ENCODE data around the gene MYOF.
"Not testable (repeated sequence)": the region's sequence is repeated elsewhere in the genome, so short reads cannot be mapped to it uniquely, and the experiment has no call there.

MYOF gene

DNA sequence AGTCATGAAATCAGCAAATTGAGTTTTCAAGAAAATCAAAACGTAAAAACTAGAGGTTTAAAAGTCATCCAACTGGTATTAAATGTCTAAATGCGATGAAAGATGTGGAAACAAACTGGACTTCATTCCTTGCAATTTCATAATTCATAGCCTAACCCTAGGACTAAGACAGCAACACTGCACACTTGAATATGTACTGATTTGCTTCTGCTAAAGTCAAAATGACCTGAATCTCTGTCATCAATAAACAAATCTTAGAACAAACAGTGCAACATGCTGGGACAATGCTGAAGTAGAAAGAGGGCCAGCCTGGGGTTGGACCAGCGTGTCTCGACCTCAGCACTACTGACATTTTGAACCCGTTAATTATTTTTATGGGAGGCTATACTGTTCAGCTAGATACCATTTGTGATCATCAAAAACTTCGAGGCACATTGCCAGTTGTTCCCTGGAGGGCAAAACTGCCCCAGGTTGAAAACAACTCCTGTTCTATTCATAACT is 47.1 kb downstream of the MYOF start:
- DNase-seq (ENCODE audit: low read depth in 2 of 2, low spot score in 1 of 2), result no peak

DNA sequence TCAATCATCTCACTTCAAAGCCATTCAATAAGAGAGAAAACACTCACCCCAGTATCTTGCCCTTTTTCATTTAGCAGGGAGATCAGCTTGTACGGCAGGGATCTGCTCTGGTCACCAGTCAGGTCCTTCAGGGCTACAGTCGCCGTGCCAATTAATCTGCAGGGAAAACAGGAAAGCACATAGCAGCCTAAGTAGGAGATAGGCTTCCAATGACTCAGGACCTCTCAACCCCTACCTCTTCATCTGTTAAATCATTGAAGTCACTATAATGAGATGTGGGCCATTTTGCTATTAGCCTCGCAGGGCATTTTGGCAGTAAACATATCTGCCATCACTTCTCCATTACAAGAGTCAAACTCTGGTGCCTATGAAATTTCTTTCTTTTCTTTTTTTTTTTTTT is 50.8 kb downstream of the MYOF start:
- DNase-seq (ENCODE audit: low read depth in 2 of 2, low spot score in 1 of 2), result no peak

DNA sequence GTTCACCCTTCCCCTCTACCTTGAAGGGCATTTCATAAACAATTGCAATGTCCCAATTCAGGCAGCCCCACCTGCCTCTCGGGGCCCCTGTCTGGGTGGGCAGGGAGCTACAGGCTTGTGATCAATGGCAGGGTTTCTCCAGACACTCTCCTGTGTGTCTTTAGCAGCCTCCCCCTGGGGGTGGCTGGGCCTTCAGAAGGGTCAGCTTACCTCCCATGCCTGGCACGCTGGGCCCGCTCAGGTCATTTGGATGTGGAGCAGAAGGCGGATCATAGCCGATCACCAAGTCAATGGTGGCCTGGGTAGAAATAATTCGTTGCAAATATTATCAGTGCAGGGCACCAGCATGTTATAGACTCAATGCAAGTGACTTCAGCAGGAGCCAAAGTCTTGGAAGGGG is 56.3 kb downstream of the MYOF start:
- no peak for DNase-seq (ENCODE audit: low read depth in 2 of 2, low spot score in 1 of 2)

DNA sequence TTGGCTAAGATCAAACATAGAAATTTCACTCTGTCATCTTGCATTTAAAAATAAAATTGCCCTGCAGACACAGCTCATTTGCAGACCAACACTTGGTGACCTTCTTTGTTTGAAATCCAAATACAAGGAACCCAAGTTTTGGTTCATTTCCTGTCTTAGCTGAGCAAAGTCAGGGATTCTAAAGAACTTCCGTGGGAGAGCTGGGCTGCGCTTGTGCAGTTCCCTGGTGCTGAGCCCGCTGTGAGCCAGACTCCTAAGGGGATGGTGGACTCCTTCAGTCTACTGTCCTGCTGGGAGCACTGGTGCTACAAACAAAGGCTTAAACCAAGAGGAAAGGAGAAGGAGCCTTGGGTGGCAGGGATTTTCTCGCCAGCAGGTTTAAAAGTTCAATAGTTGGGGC is 60.0 kb downstream of the MYOF start:
- no peak for DNase-seq (ENCODE audit: low read depth in 2 of 2, low spot score in 1 of 2)

DNA sequence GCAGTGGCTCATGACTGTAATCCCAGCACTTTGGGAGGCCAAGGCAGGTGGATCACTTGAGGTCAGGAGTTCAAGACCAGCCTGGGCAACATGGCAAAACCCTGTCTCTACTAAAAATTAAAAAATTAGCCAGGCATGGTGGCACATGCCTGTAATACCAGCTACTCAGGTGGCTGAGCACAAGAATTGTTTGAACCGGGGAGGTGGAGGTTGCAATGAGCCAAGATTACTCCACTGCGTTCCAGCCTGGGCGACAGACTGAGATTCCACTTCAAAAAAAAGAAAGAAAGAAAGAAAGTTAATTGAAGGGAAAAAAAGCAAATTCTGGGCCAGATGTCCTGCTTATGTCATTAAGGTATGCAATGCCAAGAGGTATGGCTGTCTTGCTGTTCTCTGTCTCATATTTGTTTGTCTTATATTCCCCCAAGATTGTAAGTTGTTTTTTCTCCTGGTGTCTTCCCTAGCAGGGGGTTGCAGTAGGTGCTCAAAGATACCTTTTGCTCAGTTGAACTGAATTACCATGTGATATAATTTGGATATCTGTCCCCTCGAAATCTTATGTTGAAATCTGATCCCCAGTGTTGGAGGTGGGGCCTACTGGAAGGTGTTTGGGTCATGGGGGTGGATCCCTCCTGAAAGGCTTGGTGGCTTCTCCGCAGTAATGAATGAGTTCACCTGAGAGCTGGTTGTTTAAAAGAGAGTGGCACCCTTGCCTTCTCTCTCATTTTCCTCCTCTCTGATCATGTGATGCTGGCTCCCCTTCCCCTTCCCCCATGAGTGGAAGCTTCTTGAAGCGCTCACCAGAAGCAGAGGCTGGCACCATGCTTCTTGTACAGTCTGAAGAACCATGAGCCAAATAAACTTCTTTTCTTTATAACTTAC is 60.9 kb downstream of the MYOF start:
- DNase-seq (ENCODE audit: low read depth in 2 of 2, low spot score in 1 of 2), result no peak

DNA sequence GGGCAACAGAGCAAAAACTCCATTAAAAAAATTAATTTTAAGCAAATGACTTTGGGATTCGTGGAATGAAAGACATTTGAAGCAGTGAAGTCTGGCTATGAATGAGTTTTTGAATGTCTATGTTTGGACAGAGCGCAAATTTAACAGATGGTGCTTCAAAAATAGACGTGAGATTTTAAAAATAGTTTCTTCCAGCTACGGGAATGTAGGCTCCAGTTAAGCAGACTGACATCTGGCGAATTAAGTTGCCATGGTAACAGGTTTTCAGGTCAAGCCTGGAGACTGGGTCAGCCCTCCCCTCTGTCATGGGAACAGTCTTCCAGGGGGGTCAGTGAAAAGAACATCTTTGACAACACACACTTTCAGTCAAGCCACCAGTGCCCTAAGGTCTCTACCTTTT is 62.0 kb downstream of the MYOF start:
- no peak for DNase-seq (ENCODE audit: low read depth in 2 of 2, low spot score in 1 of 2)

DNA sequence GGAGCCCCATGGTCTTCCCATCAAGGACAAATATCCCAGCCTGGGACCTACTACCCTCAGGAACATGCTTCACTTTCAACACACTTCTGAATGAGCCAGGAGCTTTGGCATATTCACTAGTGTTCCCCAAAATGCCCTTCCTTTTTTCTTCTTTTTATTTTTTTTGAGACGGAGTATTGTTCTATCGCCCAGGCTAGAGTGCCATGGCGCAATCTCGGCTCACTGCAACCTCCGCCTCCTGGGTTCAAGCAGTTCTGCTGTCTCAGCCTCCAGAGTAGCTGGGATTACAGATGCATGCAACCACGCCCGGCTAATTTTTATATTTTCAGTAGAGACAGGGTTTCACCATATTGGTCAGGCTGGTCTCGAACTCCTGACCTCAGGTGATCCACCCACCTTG is 63.1 kb downstream of the MYOF start:
- not testable (repeated sequence) for DNase-seq (ENCODE audit: low read depth in 2 of 2, low spot score in 1 of 2)

DNA sequence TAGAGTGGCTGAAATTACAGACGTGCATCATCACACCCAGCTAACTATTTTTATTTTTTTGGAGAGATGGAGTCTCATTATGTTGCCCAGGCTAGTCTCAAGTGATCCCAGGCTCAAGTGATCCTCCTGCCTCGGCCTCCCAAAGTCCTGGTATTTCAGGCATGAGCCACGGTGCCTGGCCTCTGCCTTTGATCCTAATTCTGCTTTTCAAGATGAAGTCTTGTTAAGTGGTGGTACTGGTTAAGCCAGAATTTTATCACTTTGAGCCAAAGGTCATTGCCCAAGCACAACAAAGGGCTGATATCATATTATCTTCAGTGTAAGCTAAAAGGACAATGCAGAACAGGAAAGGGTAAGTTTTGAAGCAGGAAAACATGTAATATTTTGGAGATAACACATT is 64.2 kb downstream of the MYOF start:
- DNase-seq (ENCODE audit: low read depth in 2 of 2, low spot score in 1 of 2), result no peak

DNA sequence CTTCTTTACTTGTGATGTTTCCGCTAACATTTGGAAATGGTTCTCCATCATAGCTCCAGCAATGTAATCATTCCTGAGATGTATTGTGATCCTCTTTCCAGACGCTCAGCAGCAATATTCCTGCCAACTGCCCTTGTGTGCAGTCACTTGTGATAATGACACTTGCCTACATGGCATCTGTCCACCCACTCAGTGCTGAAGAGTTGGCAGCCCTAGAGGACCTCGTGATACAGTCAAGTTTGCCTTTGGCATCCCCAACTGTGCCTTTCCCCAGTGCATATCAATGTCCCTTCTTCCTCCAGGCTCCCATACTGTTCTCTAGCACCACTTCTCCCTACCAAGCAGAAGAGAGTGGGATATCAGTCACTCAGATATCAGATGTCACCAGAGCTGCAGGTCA is 64.9 kb downstream of the MYOF start:
- no peak for DNase-seq (ENCODE audit: low read depth in 2 of 2, low spot score in 1 of 2)

DNA sequence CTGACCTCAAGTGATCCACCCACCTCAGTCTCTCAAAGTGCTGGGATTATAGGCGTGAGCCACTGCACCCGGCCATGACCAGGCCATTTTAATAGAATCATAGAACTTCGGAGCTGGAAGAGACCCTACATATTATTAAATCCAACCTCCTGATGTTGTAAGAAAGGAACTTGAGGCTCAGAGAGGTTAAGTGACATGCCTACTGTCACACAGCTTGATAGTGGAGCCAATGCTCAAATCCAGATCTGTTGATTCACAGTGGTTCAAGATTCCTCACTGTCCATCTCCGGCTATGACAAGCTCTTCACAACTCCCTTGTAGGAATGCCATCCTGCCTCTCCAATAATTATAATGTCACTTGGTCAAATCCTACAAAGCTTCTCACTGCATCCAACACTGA is 65.3 kb downstream of the MYOF start:
- no peak for DNase-seq (ENCODE audit: low read depth in 2 of 2, low spot score in 1 of 2)

DNA sequence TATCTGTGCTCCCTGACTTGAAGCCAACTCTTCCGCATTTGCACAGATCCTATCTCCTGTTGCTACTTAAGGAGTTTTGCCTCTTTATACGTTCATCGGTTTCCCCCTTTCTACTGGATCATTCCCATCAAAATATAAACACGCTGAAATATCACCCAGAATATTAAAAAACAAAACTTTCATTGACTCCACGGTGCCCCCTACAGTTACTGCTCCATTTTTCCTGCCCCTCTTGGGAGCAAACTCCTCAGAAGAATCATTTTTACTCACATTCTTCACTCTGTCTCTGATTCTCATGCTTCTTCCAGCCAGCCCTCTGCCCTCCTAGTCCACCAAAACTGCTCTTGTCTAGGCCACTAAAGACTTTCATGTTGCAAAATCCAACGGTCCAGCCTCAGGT is 66.4 kb downstream of the MYOF start:
- no peak for DNase-seq (ENCODE audit: low read depth in 2 of 2, low spot score in 1 of 2)

DNA sequence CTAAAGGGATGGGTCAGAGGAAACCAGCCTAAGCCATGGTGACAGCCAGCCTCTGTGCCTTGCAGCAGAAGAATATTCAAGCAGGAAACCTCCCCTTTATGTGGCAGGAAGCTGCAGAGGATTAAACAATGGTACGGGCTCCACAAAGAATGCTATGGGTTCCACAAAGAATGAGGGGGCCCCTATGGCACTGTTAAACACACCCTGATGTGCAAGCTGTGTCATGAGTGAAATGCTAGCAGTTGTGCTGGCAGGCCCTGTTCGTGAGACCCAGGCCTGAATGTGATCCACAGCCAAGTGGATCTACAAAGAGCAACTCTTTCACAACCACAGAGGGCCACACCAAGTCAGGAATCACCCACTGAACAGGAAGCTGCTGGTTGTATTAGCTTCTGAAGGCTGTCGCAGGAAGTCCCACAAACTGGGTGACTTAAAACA is 68.9 kb downstream of the MYOF start:
- peak in 1 of 2 donors; percentile 1 for DNase-seq (ENCODE audit: low read depth in 2 of 2, low spot score in 1 of 2)

DNA sequence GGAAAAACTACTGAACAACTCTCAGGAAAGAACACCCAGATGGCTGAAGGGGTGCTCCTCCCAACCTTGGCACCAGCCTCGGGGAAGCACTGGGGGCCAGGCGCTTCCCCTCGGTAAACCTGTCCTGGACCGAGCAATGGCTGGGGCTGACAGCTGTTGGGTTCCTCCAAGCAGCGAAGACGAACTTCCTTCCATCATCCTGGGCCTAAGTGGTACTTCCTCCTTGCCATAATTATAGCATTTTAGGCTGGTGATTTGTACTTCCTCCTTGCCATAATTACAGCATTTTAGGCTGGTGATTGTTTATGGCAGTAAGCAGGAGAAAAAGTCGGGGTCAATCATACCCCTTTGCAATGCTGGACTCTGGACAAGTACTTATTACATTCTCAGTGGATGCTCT is 69.3 kb downstream of the MYOF start:
- no peak for DNase-seq (ENCODE audit: low read depth in 2 of 2, low spot score in 1 of 2)

DNA sequence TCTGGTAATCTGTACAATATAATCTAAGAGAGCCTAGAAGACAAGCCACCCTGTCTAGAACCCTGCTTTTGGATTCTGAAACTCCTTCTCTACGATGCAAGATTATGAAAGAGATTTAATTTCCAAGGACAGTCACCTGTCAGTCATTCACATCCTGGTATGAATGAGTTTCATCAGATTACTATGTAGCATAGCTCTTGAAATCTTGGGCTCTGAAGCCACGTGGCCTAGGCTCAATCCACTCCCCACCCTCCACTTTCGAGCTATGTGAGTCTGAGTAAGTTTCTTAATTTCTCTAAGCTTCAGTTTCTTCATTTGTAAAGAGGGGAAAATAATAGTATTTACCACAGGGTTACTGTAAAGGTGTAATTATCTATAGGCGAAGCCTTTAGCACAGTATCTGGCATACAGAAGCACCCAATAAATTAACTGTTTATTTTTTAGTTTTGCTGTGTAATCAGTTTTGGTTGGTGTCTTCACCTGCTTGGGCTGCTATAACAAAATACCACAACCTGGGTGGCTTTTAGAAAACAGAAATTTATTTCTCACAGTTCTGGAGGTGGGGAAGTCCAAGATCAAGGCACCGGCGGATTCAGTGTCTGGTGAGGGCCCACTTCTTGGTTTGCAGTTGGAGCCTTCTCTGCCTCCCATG is 71.3 kb downstream of the MYOF start:
- no peak for DNase-seq (ENCODE audit: low read depth in 2 of 2, low spot score in 1 of 2)

DNA sequence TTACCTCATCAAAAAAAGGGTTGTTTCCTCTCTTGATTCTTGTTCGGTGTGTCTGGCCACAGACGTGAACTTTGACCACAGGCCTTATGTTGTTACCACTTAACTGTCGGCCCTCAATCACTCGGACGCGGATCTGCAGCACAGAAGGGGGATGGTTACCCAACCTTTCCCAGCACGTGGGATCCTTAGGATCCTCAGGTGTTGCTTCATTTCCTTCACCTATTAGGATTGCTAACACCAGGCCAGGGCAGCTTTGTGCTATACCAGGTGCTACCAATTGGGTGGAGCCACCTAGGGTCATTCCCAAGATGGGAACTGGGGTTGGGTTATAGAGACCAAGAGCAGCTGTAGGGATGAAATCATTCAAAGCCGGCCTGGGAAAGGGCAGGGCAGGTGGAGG is 73.4 kb downstream of the MYOF start:
- DNase-seq (ENCODE audit: low read depth in 2 of 2, low spot score in 1 of 2), result no peak

DNA sequence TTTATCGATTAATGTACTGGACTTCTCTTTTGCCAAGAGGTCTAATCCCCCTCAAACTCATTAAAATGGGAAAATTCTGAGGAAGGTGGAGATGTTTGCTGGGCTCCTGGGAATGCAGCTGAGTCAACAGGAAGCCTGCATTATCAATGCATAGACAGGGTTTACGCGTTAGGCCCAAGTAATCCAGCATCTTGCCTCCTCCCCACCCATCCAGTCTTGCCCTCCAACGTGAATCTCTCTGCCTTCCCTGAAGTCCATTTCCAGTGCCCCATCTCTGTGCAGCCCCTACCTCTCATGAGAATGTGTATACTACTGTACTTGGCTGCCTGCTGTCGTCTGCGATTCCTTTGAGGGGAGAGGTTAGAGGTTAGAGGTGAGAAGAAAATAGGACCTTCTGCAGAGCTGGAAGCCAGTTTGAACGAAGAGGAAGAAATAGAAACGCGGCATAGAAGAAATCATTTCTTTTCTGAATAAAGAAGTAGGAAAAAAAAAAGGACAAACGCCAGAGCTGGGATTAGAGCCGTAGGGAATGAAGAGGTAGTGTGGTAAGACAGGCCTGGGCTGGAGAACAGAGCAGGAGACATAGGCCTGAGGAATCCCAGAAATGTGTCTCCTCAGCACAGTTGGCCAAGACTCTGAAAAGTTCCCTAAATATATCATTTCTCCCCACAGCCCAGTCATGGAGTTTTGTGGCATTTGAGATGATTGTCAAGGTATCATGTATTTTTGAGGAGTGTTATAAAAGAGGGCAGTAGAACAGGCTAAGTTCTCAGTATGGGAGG is 75.6 kb downstream of the MYOF start:
- DNase-seq (ENCODE audit: low read depth in 2 of 2, low spot score in 1 of 2), result no peak

DNA sequence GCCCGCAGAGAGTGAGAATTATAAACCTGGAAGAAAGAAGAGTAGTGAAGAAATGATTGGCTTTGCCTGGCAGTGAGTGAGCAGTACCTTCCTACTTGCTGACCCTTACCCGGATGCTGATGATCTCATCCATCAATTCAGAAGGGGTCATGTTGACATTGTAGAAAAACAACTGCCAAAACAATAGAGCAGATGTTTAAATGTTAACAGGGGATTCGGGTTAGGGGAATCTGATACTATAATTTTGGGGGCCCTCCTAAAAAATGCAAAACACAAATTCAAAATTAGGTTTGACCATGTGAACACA is 78.1 kb downstream of the MYOF start:
- DNase-seq (ENCODE audit: low read depth in 2 of 2, low spot score in 1 of 2), result no peak

DNA sequence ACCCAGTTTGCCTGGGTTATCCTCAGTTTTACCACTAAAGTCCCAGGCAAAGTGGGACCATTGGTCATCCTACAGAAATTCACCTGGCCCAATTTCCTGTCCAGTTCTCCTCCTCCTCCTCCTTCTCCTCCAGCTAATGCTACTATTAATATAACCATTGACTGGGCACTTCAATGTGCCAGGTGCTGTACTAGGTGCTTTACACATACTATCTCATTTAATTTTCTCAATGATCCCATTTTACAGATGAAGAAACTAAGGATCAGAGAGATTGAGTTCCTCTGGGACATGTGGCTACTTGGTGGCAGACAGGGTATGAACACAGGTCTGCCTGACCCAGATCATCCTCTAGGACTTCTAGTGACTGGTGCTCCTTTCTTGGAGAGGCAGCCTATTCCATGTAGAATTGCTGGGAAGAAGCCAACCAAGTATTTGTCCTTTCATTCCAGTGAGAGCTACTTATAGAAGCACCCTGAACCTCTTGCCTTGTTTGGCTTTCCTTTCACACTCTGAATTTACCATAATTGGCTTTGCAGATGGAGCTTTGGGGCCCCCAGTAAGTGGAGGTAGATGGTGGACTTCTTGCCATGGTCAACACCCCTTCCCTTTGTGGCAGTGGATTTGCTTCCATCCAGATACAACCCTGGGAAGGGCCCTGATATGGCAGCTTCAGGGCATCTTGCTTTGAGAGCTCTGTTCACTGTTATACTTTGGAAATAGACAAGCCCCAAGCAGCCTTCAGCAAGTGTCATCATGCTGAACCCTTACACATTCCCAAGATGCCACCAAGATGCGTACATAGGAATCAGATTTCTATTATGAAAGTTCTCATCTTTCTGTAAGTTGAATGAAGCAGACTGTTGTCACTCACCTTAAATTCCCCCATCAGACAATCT is 78.7 kb downstream of the MYOF start:
- no peak for DNase-seq (ENCODE audit: low read depth in 2 of 2, low spot score in 1 of 2)

DNA sequence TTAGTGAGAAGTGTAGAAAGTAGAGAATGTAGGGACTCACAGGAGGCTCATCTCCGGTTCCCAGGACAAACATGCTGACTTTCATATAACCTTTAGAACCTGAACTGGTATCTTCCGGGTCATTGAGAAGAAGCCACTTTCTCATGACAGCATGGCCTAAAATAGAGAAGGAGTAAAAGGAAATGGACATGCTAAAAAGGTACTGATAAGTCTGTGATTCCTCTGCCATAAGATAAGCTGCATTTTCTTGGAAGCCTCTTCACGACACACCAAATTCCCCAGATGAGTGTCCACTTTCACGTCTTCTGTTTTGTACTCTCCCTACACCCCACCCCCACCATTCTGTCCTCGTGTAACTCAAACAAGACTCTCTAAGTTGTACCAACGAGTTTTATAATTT is 79.9 kb downstream of the MYOF start:
- no peak for DNase-seq (ENCODE audit: low read depth in 2 of 2, low spot score in 1 of 2)

DNA sequence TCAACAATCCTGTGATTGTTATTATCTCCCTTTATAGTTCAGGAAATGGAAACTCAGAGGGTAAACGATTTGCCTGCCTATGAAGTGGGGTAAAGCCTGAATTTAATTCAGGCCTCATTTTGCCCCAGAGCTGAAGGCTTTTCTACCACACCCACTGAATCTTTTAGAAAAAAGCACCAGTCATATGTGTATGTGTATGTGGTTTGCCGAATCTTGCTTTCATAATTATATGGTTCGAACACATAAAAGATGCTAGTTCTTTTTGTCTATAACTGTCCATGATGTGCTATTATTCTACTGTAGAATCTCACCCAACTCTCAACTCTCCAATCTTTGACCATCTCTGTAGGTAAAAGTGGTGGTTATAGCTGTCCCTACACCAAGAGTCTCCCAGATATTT is 83.6 kb downstream of the MYOF start:
- DNase-seq (ENCODE audit: low read depth in 2 of 2, low spot score in 1 of 2), result no peak

DNA sequence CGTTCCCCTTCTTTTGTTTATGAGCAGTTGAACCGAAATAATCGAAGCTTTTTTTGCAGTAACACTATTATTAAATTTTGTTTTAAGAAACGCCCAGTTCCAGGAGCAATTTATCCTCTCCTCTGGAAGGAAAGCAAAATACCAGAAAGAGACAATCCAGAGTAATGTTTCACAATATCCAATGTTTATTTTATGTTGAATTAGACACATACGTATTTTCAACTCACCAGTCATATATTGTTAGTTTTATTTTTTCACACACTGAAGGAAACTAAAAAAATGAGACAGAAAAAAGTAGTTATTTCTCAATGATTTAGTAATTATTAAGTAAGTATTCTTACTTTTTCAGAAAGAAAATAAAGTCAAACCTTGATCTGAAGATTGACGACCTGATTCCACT is 85.1 kb downstream of the MYOF start:
- no peak for DNase-seq (ENCODE audit: low read depth in 2 of 2, low spot score in 1 of 2)

Data from stimulated activated CD8-positive, alpha-beta memory T cell treated with anti-CD3 and anti-CD28 coated beads, Interleukin-4, amount 100 ng/mL, for 1 hour (primary cell).